H1 (cell line): ENCODE results near the gene COPA. TPM values are rescaled to one million over a fixed set of nuclear protein-coding genes. Genes with fewer than 3 reads are reported as not detected.

Experiments
- JUND ChIP-seq: IDR thresholded peaks from 2 replicates; pipeline ENCODE4 v1.6.1; 2011; ENCODE audit warnings: mild to moderate bottlenecking, improper control_type of control experiment, low read length
- polyA plus RNA-seq, 7 experiments: library from polyadenylated mRNA; depleted of rRNA in 3 of 7; stranded (reverse) in 5 of 7; unstranded in 2 of 7; fragments of >200 nt in 5 of 7; fragments of 200-250 nt in 2 of 7; gene quantifications; 1 replicate in 5 of 7; 2 replicates in 1 of 7; 4 replicates in 1 of 7; pipeline versions ENCODE4 v1.2.1 to v1.2.3, GENCODE V29; 2011 to 2013; ENCODE audit warnings: missing spikeins in 2 of 7, mixed read lengths in 2 of 7
- total RNA-seq: library from RNA; stranded (reverse); fragmentation: NEBNext Ultra II Directional; extraction: Animal tissue kit (Norgen Biotek cat#: 25700); gene quantifications from 2 replicates; pipeline ENCODE4 v1.2.1, GENCODE V29; 2021

Gene COPA
- total and polyA plus RNA-seq, 2 of the 8 experiments (the other 6 are each of a cell fraction or from before 2014, with no cell fraction given), result 78.2 to 115 TPM

DNA sequence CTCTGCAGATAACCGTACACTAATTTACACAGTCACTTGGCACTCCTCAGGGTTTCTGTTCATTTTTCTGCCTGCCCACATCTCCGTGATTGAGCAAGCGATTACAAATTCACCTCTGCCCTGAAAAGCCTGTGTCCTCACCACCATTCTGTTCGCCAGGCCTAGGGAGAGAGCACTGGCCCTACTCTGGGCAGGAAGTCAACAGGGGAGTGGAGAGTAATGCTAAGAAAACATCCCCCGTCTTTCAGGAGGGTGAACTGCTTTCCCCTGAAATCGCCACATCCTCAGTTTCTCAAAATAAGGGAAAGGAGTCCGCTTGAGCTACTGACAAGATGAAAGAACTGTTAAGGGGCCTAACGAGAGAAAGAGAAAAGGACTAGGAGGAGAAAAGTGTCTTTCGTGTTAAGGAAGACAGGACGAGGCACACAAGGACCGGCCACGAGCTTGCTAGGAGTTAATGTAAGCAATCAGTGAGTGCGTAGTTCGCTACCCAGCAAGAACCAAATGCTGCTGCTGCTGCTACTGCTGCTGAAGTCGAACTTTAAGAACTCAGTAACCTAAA lies 58.7 kb downstream of the COPA start (continued):
- no peak for TF ChIP-seq JUND
